ENCODE results near the gene COPS7A. TPM values are rescaled to one million over a fixed set of nuclear protein-coding genes. Genes with fewer than 3 reads are reported as not detected.

The COPS7A gene
- total and polyA plus RNA-seq, 9 of the 15 experiments (the other 6 are each of a cell fraction or from before 2014, with no cell fraction given) = 12.7 to 36.0 (median 24.3) TPM

DNA sequence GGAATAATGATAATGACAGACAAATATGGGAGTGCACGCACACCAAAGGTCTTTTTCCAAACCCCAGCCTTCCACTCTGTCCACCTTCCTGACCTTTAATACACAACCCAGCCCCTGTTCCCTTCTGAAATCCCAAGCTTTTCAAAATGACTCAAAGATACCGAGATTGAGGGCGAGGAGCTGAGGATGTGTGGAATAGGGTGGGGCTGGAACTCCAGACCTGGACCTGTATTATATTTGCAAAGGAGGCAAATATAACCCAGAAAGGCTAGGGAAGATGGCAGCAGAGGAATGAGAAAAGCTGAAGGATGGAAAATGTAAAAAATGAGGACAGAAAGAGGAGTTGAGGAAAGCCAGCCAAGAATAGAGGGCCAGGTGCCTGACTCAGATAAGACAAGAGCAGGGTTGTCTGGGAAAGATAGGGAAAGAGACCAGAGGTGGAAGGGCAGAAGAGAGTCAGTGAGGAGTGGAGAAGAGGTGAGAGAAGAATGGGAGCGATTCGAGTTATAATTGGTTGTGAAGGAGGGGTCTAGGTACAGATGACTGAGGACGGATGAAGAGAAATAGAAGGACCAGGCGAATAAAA is 41.3 kb downstream of the COPS7A start:
- POLR2A ChIA-PET = interaction anchor here (0.7 to 2.5 kb wide), 7 partner anchors 9 to 773 kb away, joined by 3 to 8 read pairs (median 6); partner anchors contain the start of genes MLF2 and ZNF384
- peaks cover 27 to 29% of the 10 kb centered on the region in 2 experiments; a peak in 4 of 5 replicates for H3K4me1 ChIP-seq (replicated peaks in 1 of 2; ENCODE audit: control insufficient read depth in 2 of 2, insufficient read depth in 2 of 2, low read length in 2 of 2)
- BruUV-seq (replicated peaks) = no TSS peak
- in situ Hi-C loops (cut with MboI) = no loop called here
- H2AFZ ChIP-seq (ENCODE audit: low read depth, low read length) = 0 out of 2 replicates have a peak overlapping the region, but pooled peaks have one; percentile 55
- H3K27me3 ChIP-seq (ENCODE audit: control insufficient read depth in 2 of 2, insufficient read depth in 2 of 2, low read length in 2 of 2) = no peaks in the 10 kb centered on the region; a peak in 1 of 5 replicates
- ATAC-seq (peak; percentile 23), FAIRE-seq (peak; percentile 91), DNase-seq (ENCODE audit: extremely low read depth in 1 of 4, low spot score in 3 of 4) (peak; percentile 38 to 85 (median 54))
- CTCF ChIA-PET (ENCODE audit: low intra/inter-chr PET ratio) = no interaction called here
- peak overlapping the region; percentile 84 for H3K4me2 ChIP-seq (ENCODE audit: insufficient read depth, low read length)
- H3K36me3 ChIP-seq (ENCODE audit: control insufficient read depth, insufficient read depth, low read length) = peaks cover 18% of the 10 kb centered on the region; the same call in 2 of the 3 replicates
- H4K20me1 ChIP-seq (replicated peaks; ENCODE audit: control insufficient read depth, insufficient read depth, low read length) = no peaks in the 10 kb centered on the region
- no peaks in the 10 kb centered on the region for H3K9me3 ChIP-seq (replicated peaks; ENCODE audit: control insufficient read depth, insufficient read depth, low read depth, low read length)
- peak overlapping the region; percentile 89 for H3K27ac ChIP-seq (ENCODE audit: extremely low read depth, low read depth, low read length)
- H3K9ac ChIP-seq (ENCODE audit: insufficient read depth in 1 of 2, low read depth in 2 of 2, low read length in 2 of 2) = peak overlapping the region; percentile 91 to 94; a peak in 2 of 4 replicates
- intact Hi-C loops (cut with micrococcal nuclease) = no loop called here
- H3K4me3 ChIP-seq = peak overlapping the region; percentile 80
- 4% methylated on average over 7 of the region's 7 CpGs for WGBS (ENCODE audit: insufficient coverage, low coverage, missing lambda C conversion rate)
- H3K79me2 ChIP-seq (ENCODE audit: control insufficient read depth, insufficient read depth, low read length) = peaks cover 27% of the 10 kb centered on the region
- H3K9me1 ChIP-seq (ENCODE audit: control insufficient read depth, insufficient read depth, low read length) = no peaks in the 10 kb centered on the region
- no peak for TF ChIP-seq ZNF41 (CRISPR knock-in tag; conservative IDR thresholded peaks at IDR 0.05)
- no peak for TF ChIP-seq ARHGAP35 (IDR thresholded peaks at IDR 0.05; ENCODE audit: partially characterized antibody)
- TF ChIP-seq, protein P1, sequence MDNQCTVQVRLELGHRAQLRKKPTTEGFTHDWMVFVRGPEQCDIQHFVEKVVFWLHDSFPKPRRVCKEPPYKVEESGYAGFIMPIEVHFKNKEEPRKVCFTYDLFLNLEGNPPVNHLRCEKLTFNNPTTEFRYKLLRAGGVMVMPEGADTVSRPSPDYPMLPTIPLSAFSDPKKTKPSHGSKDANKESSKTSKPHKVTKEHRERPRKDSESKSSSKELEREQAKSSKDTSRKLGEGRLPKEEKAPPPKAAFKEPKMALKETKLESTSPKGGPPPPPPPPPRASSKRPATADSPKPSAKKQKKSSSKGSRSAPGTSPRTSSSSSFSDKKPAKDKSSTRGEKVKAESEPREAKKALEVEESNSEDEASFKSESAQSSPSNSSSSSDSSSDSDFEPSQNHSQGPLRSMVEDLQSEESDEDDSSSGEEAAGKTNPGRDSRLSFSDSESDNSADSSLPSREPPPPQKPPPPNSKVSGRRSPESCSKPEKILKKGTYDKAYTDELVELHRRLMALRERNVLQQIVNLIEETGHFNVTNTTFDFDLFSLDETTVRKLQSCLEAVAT (IDR thresholded peaks at IDR 0.05) = peak; percentile 87 to 91
- no peak for TF ChIP-seq RFX5 (IDR thresholded peaks at IDR 0.05; ENCODE audit: low read depth, low read length)
- TF ChIP-seq GTF2F1 (IDR thresholded peaks at IDR 0.05; ENCODE audit: low read depth, low read length) = no peak
- peak; percentile 88 for TF ChIP-seq EP300 (IDR thresholded peaks at IDR 0.05; ENCODE audit: low read length)
- TF ChIP-seq, protein P2, sequence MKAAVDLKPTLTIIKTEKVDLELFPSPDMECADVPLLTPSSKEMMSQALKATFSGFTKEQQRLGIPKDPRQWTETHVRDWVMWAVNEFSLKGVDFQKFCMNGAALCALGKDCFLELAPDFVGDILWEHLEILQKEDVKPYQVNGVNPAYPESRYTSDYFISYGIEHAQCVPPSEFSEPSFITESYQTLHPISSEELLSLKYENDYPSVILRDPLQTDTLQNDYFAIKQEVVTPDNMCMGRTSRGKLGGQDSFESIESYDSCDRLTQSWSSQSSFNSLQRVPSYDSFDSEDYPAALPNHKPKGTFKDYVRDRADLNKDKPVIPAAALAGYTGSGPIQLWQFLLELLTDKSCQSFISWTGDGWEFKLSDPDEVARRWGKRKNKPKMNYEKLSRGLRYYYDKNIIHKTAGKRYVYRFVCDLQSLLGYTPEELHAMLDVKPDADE (conservative IDR thresholded peaks at IDR 0.05; ENCODE audit: control insufficient read depth, low read depth, low read length) = no peak
- TF ChIP-seq, protein P3, sequence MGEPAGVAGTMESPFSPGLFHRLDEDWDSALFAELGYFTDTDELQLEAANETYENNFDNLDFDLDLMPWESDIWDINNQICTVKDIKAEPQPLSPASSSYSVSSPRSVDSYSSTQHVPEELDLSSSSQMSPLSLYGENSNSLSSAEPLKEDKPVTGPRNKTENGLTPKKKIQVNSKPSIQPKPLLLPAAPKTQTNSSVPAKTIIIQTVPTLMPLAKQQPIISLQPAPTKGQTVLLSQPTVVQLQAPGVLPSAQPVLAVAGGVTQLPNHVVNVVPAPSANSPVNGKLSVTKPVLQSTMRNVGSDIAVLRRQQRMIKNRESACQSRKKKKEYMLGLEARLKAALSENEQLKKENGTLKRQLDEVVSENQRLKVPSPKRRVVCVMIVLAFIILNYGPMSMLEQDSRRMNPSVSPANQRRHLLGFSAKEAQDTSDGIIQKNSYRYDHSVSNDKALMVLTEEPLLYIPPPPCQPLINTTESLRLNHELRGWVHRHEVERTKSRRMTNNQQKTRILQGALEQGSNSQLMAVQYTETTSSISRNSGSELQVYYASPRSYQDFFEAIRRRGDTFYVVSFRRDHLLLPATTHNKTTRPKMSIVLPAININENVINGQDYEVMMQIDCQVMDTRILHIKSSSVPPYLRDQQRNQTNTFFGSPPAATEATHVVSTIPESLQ (CRISPR knock-in tag; IDR thresholded peaks at IDR 0.05) = no peak
- TF ChIP-seq, protein P4, sequence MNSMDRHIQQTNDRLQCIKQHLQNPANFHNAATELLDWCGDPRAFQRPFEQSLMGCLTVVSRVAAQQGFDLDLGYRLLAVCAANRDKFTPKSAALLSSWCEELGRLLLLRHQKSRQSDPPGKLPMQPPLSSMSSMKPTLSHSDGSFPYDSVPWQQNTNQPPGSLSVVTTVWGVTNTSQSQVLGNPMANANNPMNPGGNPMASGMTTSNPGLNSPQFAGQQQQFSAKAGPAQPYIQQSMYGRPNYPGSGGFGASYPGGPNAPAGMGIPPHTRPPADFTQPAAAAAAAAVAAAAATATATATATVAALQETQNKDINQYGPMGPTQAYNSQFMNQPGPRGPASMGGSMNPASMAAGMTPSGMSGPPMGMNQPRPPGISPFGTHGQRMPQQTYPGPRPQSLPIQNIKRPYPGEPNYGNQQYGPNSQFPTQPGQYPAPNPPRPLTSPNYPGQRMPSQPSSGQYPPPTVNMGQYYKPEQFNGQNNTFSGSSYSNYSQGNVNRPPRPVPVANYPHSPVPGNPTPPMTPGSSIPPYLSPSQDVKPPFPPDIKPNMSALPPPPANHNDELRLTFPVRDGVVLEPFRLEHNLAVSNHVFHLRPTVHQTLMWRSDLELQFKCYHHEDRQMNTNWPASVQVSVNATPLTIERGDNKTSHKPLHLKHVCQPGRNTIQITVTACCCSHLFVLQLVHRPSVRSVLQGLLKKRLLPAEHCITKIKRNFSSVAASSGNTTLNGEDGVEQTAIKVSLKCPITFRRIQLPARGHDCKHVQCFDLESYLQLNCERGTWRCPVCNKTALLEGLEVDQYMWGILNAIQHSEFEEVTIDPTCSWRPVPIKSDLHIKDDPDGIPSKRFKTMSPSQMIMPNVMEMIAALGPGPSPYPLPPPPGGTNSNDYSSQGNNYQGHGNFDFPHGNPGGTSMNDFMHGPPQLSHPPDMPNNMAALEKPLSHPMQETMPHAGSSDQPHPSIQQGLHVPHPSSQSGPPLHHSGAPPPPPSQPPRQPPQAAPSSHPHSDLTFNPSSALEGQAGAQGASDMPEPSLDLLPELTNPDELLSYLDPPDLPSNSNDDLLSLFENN (IDR thresholded peaks at IDR 0.05; ENCODE audit: low read depth in 2 of 2, low read length in 2 of 2) = peak in 1 of 2 experiments; percentile 81; a peak in 1 of 4 replicates
- peak; percentile 22; the same call in 1 of the 2 replicates for TF ChIP-seq ZNF316 (IDR thresholded peaks at IDR 0.05)
- TF ChIP-seq RBM15 (IDR thresholded peaks at IDR 0.05; ENCODE audit: insufficient read depth, low read length) = no peak
- no peak for TF ChIP-seq RFX1 (IDR thresholded peaks at IDR 0.05)
- no peak for TF ChIP-seq ZNF174 (CRISPR knock-in tag; IDR thresholded peaks at IDR 0.05)
- peak; percentile 83 for TF ChIP-seq GATA2 (CRISPR knock-in tag; IDR thresholded peaks at IDR 0.05)

All from K562 (cell line).